ENCODE results near the gene RBMY1E.
"Not testable (repeated sequence)": the region's sequence is repeated elsewhere in the genome, so short reads cannot be mapped to it uniquely, and the experiment has no call there.

Gene RBMY1E

DNA sequence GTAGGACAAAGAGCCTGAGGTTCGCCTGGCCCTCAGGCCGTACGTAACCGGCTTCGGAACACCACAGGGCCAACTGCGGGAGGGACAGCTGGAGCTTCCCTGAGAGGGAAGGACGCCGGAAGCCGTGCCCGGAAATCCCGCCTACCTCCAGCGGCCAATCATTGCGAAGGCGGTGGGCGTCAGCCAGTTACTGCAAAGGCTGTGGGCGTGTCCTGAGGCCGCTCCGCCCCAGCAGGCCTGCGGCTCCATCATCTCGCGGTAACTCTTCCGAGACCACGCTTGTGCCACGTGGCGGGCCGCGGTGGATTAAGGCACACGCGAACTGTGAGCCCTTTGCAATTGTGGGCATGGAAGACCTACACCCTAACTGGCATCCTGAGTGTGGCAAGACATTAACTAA is at the start of gene RBMY1E:
TSS of gene RBMY1E (minus strand) at position 101 of the 400 bp plus-strand sequence. CDS start 1,978 bp downstream, outside the sequence.
- H3K9me3 ChIP-seq (ENCODE audit: control insufficient read depth, insufficient read depth, low read length); H3K36me3 ChIP-seq (ENCODE audit: control insufficient read depth, insufficient read depth, low read length); H3K4me1 ChIP-seq (ENCODE audit: control insufficient read depth, insufficient read depth, low read length); H3K27ac ChIP-seq (ENCODE audit: low read depth, low read length); H3K4me3 ChIP-seq (ENCODE audit: low read depth, low read length); H3K27me3 ChIP-seq (ENCODE audit: control insufficient read depth, insufficient read depth, low read length); H3K9ac ChIP-seq (ENCODE audit: low read depth, low read length): not testable (repeated sequence)

GRCh38 chrY:21894426-21894825 is 23.4 kb downstream of the RBMY1E start, which contains the start of gene RBMY1D:
RBMY1D (minus strand) TSS chrY:21894526; CDS start chrY:21892513, 2,013 bp downstream.
- not testable (repeated sequence) for H3K36me3 ChIP-seq (ENCODE audit: control insufficient read depth, insufficient read depth, low read length); H3K27ac ChIP-seq (ENCODE audit: low read depth, low read length); H3K27me3 ChIP-seq (ENCODE audit: control insufficient read depth, insufficient read depth, low read length); H3K4me1 ChIP-seq (ENCODE audit: control insufficient read depth, insufficient read depth, low read length); H3K4me3 ChIP-seq (ENCODE audit: low read depth, low read length); H3K9ac ChIP-seq (ENCODE audit: low read depth, low read length); H3K9me3 ChIP-seq (ENCODE audit: control insufficient read depth, insufficient read depth, low read length)

GRCh38 chrY:21869407-21870076 is 48.3 kb downstream of the RBMY1E start:
- H3K27me3 ChIP-seq (ENCODE audit: control insufficient read depth, insufficient read depth, low read length); H3K9ac ChIP-seq (ENCODE audit: low read depth, low read length); H3K36me3 ChIP-seq (ENCODE audit: control insufficient read depth, insufficient read depth, low read length); H3K4me3 ChIP-seq (ENCODE audit: low read depth, low read length); H3K27ac ChIP-seq (ENCODE audit: low read depth, low read length); H3K9me3 ChIP-seq (ENCODE audit: control insufficient read depth, insufficient read depth, low read length); H3K4me1 ChIP-seq (ENCODE audit: control insufficient read depth, insufficient read depth, low read length): not testable (repeated sequence)
